ENCODE measurements around the gene DTX1. TPM values are rescaled to one million over a fixed set of nuclear protein-coding genes. Genes with fewer than 3 reads are reported as not detected.

DTX1 gene
- total RNA-seq, 1 experiment from 2014 or later: 3.0 TPM

- no peak overlapping the region for H2BK15ac ChIP-seq (ENCODE audit: low read depth, low read length)
- no peaks in the 10 kb centered on the region for H3K4me1 ChIP-seq (ENCODE audit: insufficient read depth, low read length)
- H2AFZ ChIP-seq (ENCODE audit: low read length): no peak overlapping the region
- H2BK120ac ChIP-seq (ENCODE audit: low read depth, low read length, poor library complexity, severe bottlenecking): no peak overlapping the region
- H2BK5ac ChIP-seq (ENCODE audit: insufficient read length, low read length): no peak overlapping the region
- no peak overlapping the region for H3K18ac ChIP-seq (ENCODE audit: insufficient read length, low read depth, low read length)
- no peak overlapping the region for H4K91ac ChIP-seq (ENCODE audit: insufficient read length, low read depth, low read length)
- WGBS (ENCODE audit: extremely low coverage, insufficient read length, low lambda C conversion rate): no CpG with 5 or more reads among the region's 1 CpG
- Mint-ChIP-seq H3K4me3 (peak overlapping the region in 1 of 2 experiments; percentile 24; a peak in 1 of 5 replicates), H3K36me3 (ENCODE audit: insufficient read depth in 1 of 3, low read depth in 3 of 3) (no peaks in the 10 kb centered on the region; a peak in 1 of 7 replicates), H3K9me3 (no peaks in the 10 kb centered on the region), H3K27me3 (ENCODE audit: low read depth) (peaks cover 39% of the 10 kb centered on the region), H3K27ac (no peak overlapping the region), H3K4me1 (peaks cover 6 to 18% of the 10 kb centered on the region in 2 experiments)
- no peaks in the 10 kb centered on the region for H3K79me2 ChIP-seq (ENCODE audit: insufficient read depth, low read length)
- H3K14ac ChIP-seq (ENCODE audit: insufficient read depth, low read length): no peak overlapping the region
- no peak overlapping the region for H3K23ac ChIP-seq (ENCODE audit: insufficient read length, low read depth, low read length)
- H3K9ac ChIP-seq (ENCODE audit: extremely low read depth, insufficient read length, low read length): no peak overlapping the region
- no peak overlapping the region for H2BK12ac ChIP-seq (ENCODE audit: insufficient read length, low read depth, low read length)
- no peak overlapping the region for H3K27ac ChIP-seq (ENCODE audit: insufficient read length, low read depth, low read length)
- no peaks in the 10 kb centered on the region for H4K20me1 ChIP-seq (ENCODE audit: control insufficient read depth, insufficient read depth, insufficient read length)
- no peak overlapping the region for H4K5ac ChIP-seq (ENCODE audit: insufficient read length, low read depth, low read length)
- no peak overlapping the region for H3K4ac ChIP-seq (ENCODE audit: low read depth, low read length)
- no peak overlapping the region for H4K8ac ChIP-seq (replicated peaks; ENCODE audit: insufficient read length, low read depth, low read length)
- H3K27me3 ChIP-seq (ENCODE audit: insufficient read depth, low read length): peaks cover 14% of the 10 kb centered on the region
- H3K79me1 ChIP-seq (ENCODE audit: insufficient read depth, low read depth, low read length, poor library complexity, severe bottlenecking): no peaks in the 10 kb centered on the region
- no peaks in the 10 kb centered on the region for H3K23me2 ChIP-seq (ENCODE audit: insufficient read length, low read depth, low read length, poor library complexity, severe bottlenecking)
- H2AK5ac ChIP-seq (ENCODE audit: insufficient read length, low read length): no peak overlapping the region
- no peak for TF ChIP-seq CTCF (conservative IDR thresholded peaks at IDR 0.05)
- no peak overlapping the region for H3K4me2 ChIP-seq (ENCODE audit: insufficient read depth, insufficient read length, low read length)
- H3T11ph ChIP-seq (ENCODE audit: low read length): no peak overlapping the region
- no peaks in the 10 kb centered on the region for H3K9me3 ChIP-seq (ENCODE audit: control insufficient read depth, low read depth, low read length)
- no peak for DNase-seq
- no peak overlapping the region for H3K56ac ChIP-seq (ENCODE audit: insufficient read length, low read depth, low read length)
- no peak overlapping the region for H2BK20ac ChIP-seq (ENCODE audit: low read depth, low read length, poor library complexity, severe bottlenecking)
Observed at GRCh38 chr12:113058553-113058952, 2.0 kb downstream of the DTX1 start.

Measured in H9 (cell line).